GM18505 (cell line): ENCODE results near the gene CDC42EP3.

Experiments used
- ATAC-seq: cut with Tn5 transposase; IDR thresholded peaks from one replicate; pipeline ENCODE4 v1.9.1; 2021; ENCODE audit not compliant: unreplicated experiment
- POLR2A ChIP-seq: IDR thresholded peaks from 4 replicates; pipeline ENCODE4 v1.6.1; 2011; ENCODE audit warnings: borderline replicate concordance; ENCODE audit not compliant: insufficient read depth, insufficient read length; ENCODE audit errors: extremely low read depth

Gene CDC42EP3

GRCh38 chr2:37642907-37643729, 28.3 kb downstream of the CDC42EP3 start:
- no peak for TF ChIP-seq POLR2A
- no peak for ATAC-seq

- peak; percentile 9 for TF ChIP-seq POLR2A
These were observed 29.8 kb downstream of the CDC42EP3 start for GRCh38 chr2:37641582-37642171.

GRCh38 chr2:37639631-37640030, 31.8 kb downstream of the CDC42EP3 start:
- no peak for TF ChIP-seq POLR2A
- ATAC-seq: no peak

More at GRCh38 chr2:37641582-37642171, 29.8 kb downstream of the CDC42EP3 start:
- no peak for ATAC-seq

- ATAC-seq: no peak
- TF ChIP-seq POLR2A: no peak
These were observed 32.5 kb downstream of the CDC42EP3 start for GRCh38 chr2:37638973-37639372.

GRCh38 chr2:37637985-37638384, 33.5 kb downstream of the CDC42EP3 start:
- ATAC-seq: no peak
- no peak for TF ChIP-seq POLR2A

GRCh38 chr2:37637190-37637860, 34.1 kb downstream of the CDC42EP3 start:
- TF ChIP-seq POLR2A: no peak
- no peak for ATAC-seq

- TF ChIP-seq POLR2A: no peak
These were observed 34.9 kb downstream of the CDC42EP3 start for GRCh38 chr2:37636381-37637066.

GRCh38 chr2:37635504-37636380, 35.7 kb downstream of the CDC42EP3 start:
- peak; percentile 68 for ATAC-seq
- TF ChIP-seq POLR2A: peak; percentile 41

More at GRCh38 chr2:37636381-37637066, 34.9 kb downstream of the CDC42EP3 start:
- no peak for ATAC-seq

GRCh38 chr2:37634914-37635503, 36.4 kb downstream of the CDC42EP3 start:
- TF ChIP-seq POLR2A: peak; percentile 47
- ATAC-seq: no peak

GRCh38 chr2:37633845-37634244, 37.6 kb downstream of the CDC42EP3 start:
- ATAC-seq: no peak
- no peak for TF ChIP-seq POLR2A

- TF ChIP-seq POLR2A: no peak
- ATAC-seq: no peak
These were observed 38.2 kb downstream of the CDC42EP3 start for GRCh38 chr2:37633234-37633633.

- no peak for TF ChIP-seq POLR2A
These were observed 39.1 kb downstream of the CDC42EP3 start for GRCh38 chr2:37632310-37632709.

More at GRCh38 chr2:37632310-37632709, 39.1 kb downstream of the CDC42EP3 start:
- ATAC-seq: no peak
